ENCODE results near the gene ALG3. TPM values are rescaled to one million over a fixed set of nuclear protein-coding genes. Genes with fewer than 3 reads are reported as not detected.

Gene ALG3
- total RNA-seq, 1 donor from 2014 or later = 40.9 TPM

DNA sequence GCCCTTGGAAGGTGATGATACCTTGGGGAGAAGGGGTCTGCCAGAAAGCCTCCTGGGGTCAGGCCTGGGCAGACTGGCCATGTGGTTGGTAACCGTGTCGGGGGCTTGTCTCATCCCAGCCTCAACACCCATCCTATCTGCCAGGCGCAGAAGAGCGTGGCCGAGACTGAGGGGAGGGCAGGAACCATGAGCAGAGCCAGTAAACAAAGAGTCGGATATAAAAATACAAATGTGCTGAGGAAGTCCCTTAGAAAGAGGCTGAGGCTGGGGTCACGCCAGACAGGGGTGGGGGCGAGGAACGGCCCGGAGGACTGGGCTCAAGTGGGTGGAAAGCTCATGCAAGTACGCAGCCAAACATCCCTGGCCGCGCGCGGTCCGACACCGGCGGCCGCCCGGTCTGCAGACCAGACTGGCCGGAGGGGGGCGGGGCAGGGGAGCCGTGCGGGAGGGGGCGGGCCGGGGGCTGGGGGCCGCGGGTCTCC lies 10.7 kb upstream of the ALG3 start:
- TF ChIP-seq CTCF (IDR thresholded peaks at IDR 0.05; ENCODE audit: unreplicated experiment) = no peak
- Mint-ChIP-seq H3K27ac (no peak overlapping the region), H3K4me1 (peaks cover 15% of the 10 kb centered on the region), H3K36me3 (peaks cover 14% of the 10 kb centered on the region), H3K9me3 (no peaks in the 10 kb centered on the region), H3K27me3 (ENCODE audit: low read depth) (peaks cover 69% of the 10 kb centered on the region), H3K4me3 (peak overlapping the region; percentile 43)
- DNase-seq (ENCODE audit: low spot score in 2 of 2, unreplicated experiment in 2 of 2) = no peak

DNA sequence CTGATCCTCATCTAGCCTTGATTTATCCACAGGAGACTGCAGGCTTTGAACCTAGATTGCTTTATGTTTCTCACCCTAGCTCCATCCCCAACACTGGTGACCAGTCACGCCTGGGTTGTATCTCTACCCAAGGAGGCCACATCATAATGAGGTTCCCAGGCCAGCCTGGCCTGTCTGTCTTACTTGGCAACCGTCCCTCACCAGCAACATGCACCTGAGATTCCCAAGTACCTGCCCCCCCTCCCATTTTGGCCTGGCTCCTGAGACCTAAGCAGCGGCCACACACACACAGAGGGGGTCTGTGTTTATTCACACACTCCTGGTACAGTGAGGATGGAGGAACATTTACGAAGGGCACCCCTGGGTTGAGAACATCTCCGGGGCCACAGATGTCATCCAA lies 10.2 kb upstream of the ALG3 start:
- no peaks in the 10 kb centered on the region for H3K9me3 Mint-ChIP-seq
- peaks cover 15% of the 10 kb centered on the region for H3K4me1 Mint-ChIP-seq
- peak overlapping the region; percentile 43 for H3K4me3 Mint-ChIP-seq
- H3K27ac Mint-ChIP-seq = no peak overlapping the region
- peaks cover 14% of the 10 kb centered on the region for H3K36me3 Mint-ChIP-seq
- no peak for DNase-seq (ENCODE audit: low spot score in 2 of 2, unreplicated experiment in 2 of 2)
- TF ChIP-seq CTCF (IDR thresholded peaks at IDR 0.05; ENCODE audit: unreplicated experiment) = no peak
- peaks cover 64% of the 10 kb centered on the region for H3K27me3 Mint-ChIP-seq (ENCODE audit: low read depth)

GRCh38 chr3:184257083-184257915 lies 8.5 kb upstream of the ALG3 start:
- Mint-ChIP-seq H3K27me3 (ENCODE audit: low read depth) (peaks cover 51% of the 10 kb centered on the region), H3K36me3 (peaks cover 14% of the 10 kb centered on the region), H3K9me3 (no peaks in the 10 kb centered on the region), H3K4me3 (no peak overlapping the region), H3K27ac (no peak overlapping the region), H3K4me1 (peaks cover 13% of the 10 kb centered on the region)
- TF ChIP-seq CTCF (IDR thresholded peaks at IDR 0.05; ENCODE audit: unreplicated experiment) = no peak
- no peak for DNase-seq (ENCODE audit: low spot score in 2 of 2, unreplicated experiment in 2 of 2)

GRCh38 chr3:184255291-184256039 lies 6.7 kb upstream of the ALG3 start:
- H3K9me3 Mint-ChIP-seq = no peaks in the 10 kb centered on the region
- no peak overlapping the region for H3K27ac Mint-ChIP-seq
- H3K36me3 Mint-ChIP-seq = peaks cover 14% of the 10 kb centered on the region
- H3K27me3 Mint-ChIP-seq (ENCODE audit: low read depth) = peaks cover 35% of the 10 kb centered on the region
- no peak for DNase-seq (ENCODE audit: low spot score in 2 of 2, unreplicated experiment in 2 of 2)
- H3K4me1 Mint-ChIP-seq = peaks cover 4% of the 10 kb centered on the region
- no peak overlapping the region for H3K4me3 Mint-ChIP-seq
- no peak for TF ChIP-seq CTCF (IDR thresholded peaks at IDR 0.05; ENCODE audit: unreplicated experiment)

DNA sequence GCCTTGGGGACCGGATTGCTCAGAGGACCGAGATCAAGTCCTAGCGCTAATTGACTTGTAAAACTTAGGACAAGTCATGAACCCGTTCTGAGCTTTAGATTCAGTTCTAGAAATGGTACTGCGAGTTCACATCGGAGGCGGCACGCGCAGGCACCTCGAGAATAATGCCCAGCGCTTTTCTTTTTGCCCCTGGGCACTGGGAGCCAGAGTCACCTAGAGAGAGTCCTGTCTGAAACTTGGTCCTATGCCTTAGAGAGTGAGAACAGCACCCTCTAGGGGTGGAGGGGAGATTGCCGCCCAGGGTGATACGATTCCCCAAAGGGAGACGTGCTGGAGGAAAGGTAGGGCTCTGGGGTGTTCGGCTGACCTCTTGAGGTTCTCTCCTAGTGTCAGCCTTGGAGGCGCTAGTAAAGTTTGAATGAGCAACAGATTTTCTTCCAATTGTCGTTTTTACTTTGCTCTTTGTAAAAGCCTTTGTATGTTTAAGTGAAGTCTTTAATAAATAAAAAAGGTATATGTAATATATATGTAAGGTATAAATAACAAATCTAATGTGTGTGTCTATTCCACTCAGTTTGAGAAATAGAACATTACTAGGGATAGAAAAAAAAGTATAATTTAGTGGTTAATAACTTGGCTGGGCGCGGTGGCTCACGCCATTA lies 1.5 kb upstream of the ALG3 start:
- Mint-ChIP-seq H3K27ac (peak overlapping the region; percentile 98), H3K9me3 (no peaks in the 10 kb centered on the region), H3K4me1 (peaks cover 9% of the 10 kb centered on the region), H3K4me3 (peak overlapping the region; percentile 97), H3K36me3 (no peaks in the 10 kb centered on the region), H3K27me3 (ENCODE audit: low read depth) (no peaks in the 10 kb centered on the region)
- peak; percentile 75 for TF ChIP-seq CTCF (IDR thresholded peaks at IDR 0.05; ENCODE audit: unreplicated experiment)
- peak; percentile 60 to 91 for DNase-seq (ENCODE audit: low spot score in 2 of 2, unreplicated experiment in 2 of 2)

All from mesothelial cell of epicardium (in vitro differentiated cells).